AG09309 (cell line): Measurements from ENCODE around the gene KRI1.

Experiments used
- DNase-seq: peaks from one replicate; pipeline ENCODE4 v3.0.0-alpha.2; 2010; ENCODE audit warnings: low read depth
- H3K4me3 ChIP-seq: 2 replicates; pipeline ENCODE4 v1.5.1; 2011; ENCODE audit warnings: mild to moderate bottlenecking, low read depth, low read length, moderate library complexity; ENCODE audit not compliant: control insufficient read depth
- TF ChIP-seq, protein P1 (sequence below): IDR thresholded peaks from 2 replicates; pipeline ENCODE4 v1.5.1; 2011; ENCODE audit warnings: mild to moderate bottlenecking, low read depth, low read length, inconsistent platforms; ENCODE audit not compliant: insufficient read depth, control insufficient read depth; ENCODE audit errors: missing control alignments

KRI1 gene

GRCh38 chr19:10565567-10566407, at the start of gene KRI1:
Gene KRI1 (minus strand): TSS chr19:10566010. CDS start chr19:10565999, 11 bp downstream.
- peak; percentile 87 for DNase-seq
- TF ChIP-seq, protein P1, sequence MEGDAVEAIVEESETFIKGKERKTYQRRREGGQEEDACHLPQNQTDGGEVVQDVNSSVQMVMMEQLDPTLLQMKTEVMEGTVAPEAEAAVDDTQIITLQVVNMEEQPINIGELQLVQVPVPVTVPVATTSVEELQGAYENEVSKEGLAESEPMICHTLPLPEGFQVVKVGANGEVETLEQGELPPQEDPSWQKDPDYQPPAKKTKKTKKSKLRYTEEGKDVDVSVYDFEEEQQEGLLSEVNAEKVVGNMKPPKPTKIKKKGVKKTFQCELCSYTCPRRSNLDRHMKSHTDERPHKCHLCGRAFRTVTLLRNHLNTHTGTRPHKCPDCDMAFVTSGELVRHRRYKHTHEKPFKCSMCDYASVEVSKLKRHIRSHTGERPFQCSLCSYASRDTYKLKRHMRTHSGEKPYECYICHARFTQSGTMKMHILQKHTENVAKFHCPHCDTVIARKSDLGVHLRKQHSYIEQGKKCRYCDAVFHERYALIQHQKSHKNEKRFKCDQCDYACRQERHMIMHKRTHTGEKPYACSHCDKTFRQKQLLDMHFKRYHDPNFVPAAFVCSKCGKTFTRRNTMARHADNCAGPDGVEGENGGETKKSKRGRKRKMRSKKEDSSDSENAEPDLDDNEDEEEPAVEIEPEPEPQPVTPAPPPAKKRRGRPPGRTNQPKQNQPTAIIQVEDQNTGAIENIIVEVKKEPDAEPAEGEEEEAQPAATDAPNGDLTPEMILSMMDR: no peak
- H3K4me3 ChIP-seq: peak within 1 kb of the TSS; percentile 99

DNA sequence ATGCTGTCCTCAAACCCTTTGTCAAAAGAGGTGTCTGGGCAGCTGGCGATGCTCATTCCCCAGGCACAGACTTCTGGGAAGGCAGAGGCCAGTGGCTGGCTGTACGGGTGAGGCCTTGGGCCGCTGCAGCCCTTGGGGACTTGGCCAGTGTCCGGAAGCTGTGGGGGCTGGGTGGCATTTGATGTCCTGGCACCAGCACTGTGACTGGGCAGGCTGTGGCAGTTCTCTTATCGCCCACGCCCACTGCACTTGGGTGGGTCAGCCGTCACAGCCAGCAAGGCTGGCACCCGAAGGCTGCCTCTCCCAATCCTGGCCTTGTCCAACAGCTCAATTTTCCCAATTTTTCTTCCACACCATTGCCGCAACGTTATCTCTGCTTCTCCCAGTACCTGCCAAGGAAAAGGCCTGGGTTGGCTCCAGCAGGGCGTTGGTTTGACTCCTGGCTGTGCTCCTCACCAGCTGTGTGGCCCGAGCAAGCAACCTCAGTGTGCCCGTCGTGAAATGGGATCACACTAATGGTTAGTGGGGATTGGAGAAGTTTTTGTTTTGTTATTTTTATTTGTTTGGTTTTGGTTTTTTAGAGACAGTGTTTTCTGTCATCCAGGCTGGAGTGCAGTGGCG, 46.8 kb upstream of the KRI1 start:
- TF ChIP-seq, protein P1: no peak
- no peak for DNase-seq
- H3K4me3 ChIP-seq: no peak overlapping the region

DNA sequence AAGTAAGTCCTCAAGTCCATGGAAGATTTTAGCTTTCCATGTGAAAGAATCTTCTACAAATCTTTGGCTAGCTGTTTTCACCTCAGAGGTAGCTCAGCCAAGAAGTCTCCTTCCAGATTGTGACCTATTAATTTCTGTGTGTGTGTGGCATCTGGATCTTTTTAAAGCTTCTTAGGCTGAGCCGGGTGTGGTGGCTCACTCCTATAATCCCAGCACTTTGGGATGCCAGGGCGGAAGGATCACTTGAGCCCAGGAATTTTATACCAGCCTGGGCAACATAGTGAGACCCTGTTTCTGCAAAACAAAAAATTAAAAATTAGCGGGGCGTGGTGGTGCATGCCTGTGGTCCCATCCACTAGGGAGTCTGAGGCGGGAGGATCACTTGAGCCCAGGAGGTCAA, 46.1 kb upstream of the KRI1 start:
- DNase-seq: no peak
- TF ChIP-seq, protein P1: no peak
- H3K4me3 ChIP-seq: no peak overlapping the region

DNA sequence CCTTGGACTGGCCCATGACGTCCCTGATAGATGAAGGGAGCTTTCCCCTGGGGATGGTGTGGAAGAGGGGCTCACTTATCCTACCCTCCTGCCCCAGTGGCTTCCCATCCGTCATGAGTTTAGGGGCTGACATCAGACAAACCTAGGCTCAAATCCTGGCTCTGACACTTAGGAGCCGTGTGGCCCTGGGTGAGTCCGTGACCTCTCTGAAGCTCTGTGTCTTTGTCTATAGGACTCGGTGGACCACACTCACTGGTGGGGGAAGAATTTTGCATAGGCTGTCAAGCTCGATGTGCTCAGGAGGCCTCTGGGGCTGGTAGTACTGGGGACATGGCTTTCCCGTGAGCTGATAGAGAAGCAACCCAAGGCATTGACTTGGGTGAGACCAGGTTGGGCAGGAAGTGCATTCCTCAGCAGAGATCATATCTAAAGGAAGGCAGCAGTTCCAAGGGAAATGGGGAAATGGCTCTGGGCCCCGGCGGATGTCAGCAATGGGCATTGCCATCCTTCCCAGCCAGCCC, 38.7 kb upstream of the KRI1 start:
- no peak overlapping the region for H3K4me3 ChIP-seq
- no peak for DNase-seq
- TF ChIP-seq, protein P1: no peak

- H3K4me3 ChIP-seq: peak overlapping the region; percentile 99
- DNase-seq: no peak
- TF ChIP-seq, protein P1: no peak
Observed at GRCh38 chr19:10603873-10604459, 38.2 kb upstream of the KRI1 start.

DNA sequence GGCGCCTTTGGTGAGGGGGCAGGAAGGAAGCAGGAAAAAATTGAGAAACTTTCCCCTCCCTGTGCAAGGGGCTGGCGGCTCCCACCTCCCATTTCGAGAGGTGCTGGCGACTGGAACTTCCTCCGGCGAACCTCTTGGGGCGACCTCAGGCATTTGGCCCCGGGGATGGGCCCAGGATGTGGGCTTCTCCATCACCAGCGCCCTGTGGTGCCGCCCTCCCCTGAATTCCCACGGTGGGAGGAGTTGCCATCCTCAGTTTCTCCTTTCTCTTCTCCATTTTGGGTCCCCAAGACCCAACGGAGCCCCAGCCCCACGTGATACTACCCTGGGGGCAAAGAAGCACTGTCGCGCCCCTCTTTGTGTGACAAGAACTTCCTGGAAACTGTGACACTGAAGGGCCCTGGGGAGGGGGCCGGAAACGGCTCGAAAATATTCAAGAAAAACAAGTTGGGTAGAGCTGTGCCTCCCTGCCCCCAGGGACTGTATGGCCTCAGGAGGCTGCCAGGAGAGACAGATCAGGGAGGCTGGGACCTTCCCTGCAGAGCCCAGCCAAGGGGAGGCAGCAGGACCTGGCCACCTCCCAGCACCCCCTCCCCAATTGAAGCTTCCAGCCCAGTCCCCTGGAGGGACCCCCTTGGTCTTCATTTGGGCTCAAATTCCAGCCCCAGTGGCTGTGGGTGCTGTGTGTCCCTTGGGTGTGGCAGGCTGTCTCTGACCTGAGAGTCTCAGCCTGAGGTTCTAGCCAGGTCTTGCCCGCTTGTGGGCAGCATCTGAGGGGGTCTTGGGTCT, 37.5 kb upstream of the KRI1 start:
- TF ChIP-seq, protein P1: no peak
- DNase-seq: no peak

More for the DNA sequence above, 37.5 kb upstream of the KRI1 start:
- peak overlapping the region; percentile 99 for H3K4me3 ChIP-seq
